Liver (tissue), 9 donors: ENCODE data around the gene S1PR1. TPM values are rescaled to one million over a fixed set of nuclear protein-coding genes. Genes with fewer than 3 reads are reported as not detected.
A peak's percentile ranks its signal among the peaks of the same experiment; 100 is the strongest.

Experiments
- DNase-seq: peaks from one replicate; pipeline ENCODE4 v3.0.0-alpha.2; 2017; ENCODE audit warnings: low spot score
- H3K27ac ChIP-seq, 2 donors: one replicate each; pipeline ENCODE4 v1.7.0; 2013; ENCODE audit warnings: inconsistent platforms in 2 of 2, low read length in 2 of 2, control low read depth in 1 of 2, low read depth in 1 of 2, mild to moderate bottlenecking in 1 of 2
- H3K27me3 ChIP-seq, 4 donors: one replicate each; pipeline versions ENCODE4 v1.6.1 to v1.7.0; 2013; ENCODE audit warnings: low read length in 3 of 4, inconsistent platforms in 1 of 4, mild to moderate bottlenecking in 1 of 4, moderate library complexity in 1 of 4; ENCODE audit not compliant: control insufficient read depth in 4 of 4, insufficient read depth in 4 of 4
- H3K36me3 ChIP-seq, 4 donors: one replicate each; pipeline versions ENCODE4 v1.6.1 to v1.7.0; 2013; ENCODE audit warnings: low read length in 3 of 4, mild to moderate bottlenecking in 3 of 4, low read depth in 1 of 4, moderate library complexity in 1 of 4; ENCODE audit not compliant: control insufficient read depth in 4 of 4, insufficient read depth in 3 of 4
- H3K4me1 ChIP-seq, 4 donors: one replicate each; pipeline versions ENCODE4 v1.6.1 to v1.7.0; 2013; ENCODE audit warnings: low read length in 3 of 4, mild to moderate bottlenecking in 3 of 4, moderate library complexity in 1 of 4; ENCODE audit not compliant: control insufficient read depth in 4 of 4, insufficient read depth in 4 of 4
- H3K4me3 ChIP-seq, 3 donors: one replicate each; pipeline versions ENCODE4 v1.6.1 to v1.7.0; 2013; ENCODE audit warnings: low read length in 3 of 3, control low read depth in 1 of 3, low read depth in 1 of 3, mild to moderate bottlenecking in 1 of 3
- H3K9ac ChIP-seq, 2 donors: one replicate each; pipeline ENCODE4 v1.7.0; 2013; ENCODE audit warnings: low read length in 2 of 2, mild to moderate bottlenecking in 2 of 2, moderate library complexity in 2 of 2, control low read depth in 1 of 2, low read depth in 1 of 2
- H3K9me3 ChIP-seq, 4 donors: one replicate each; pipeline versions ENCODE4 v1.6.1 to v1.7.0; 2013; ENCODE audit warnings: low read length in 3 of 4; ENCODE audit not compliant: control insufficient read depth in 4 of 4
- EGR1 ChIP-seq, 2 donors: IDR thresholded peaks; 2 replicates each; pipeline ENCODE4 v1.6.1; 2016 to 2018; ENCODE audit warnings: antibody characterized with exemption in 2 of 2, low read depth in 2 of 2
- FOXA1 ChIP-seq: IDR thresholded peaks from 2 replicates; pipeline ENCODE4 v1.6.1; 2016; ENCODE audit warnings: antibody characterized with exemption
- FOXA2 ChIP-seq: IDR thresholded peaks from 2 replicates; pipeline ENCODE4 v1.6.1; 2016; ENCODE audit warnings: antibody characterized with exemption
- GABPA ChIP-seq, 2 donors: IDR thresholded peaks in 1 of 2; conservative IDR thresholded peaks in 1 of 2; 2 replicates each; pipeline ENCODE4 v1.6.1; 2016; ENCODE audit warnings: antibody characterized with exemption in 2 of 2, mild to moderate bottlenecking in 1 of 2, moderate library complexity in 1 of 2
- HNF4A ChIP-seq, 2 donors: conservative IDR thresholded peaks; 2 replicates each; pipeline ENCODE4 v1.6.1; 2016; ENCODE audit warnings: antibody characterized with exemption in 2 of 2, mild to moderate bottlenecking in 2 of 2
- HNF4G ChIP-seq: IDR thresholded peaks from 2 replicates; pipeline ENCODE4 v1.6.1; 2016; ENCODE audit warnings: antibody characterized with exemption
- JUND ChIP-seq, 2 donors: IDR thresholded peaks; 2 replicates each; pipeline ENCODE4 v1.6.1; 2016; ENCODE audit warnings: antibody characterized with exemption in 2 of 2
- NR2F2 ChIP-seq: IDR thresholded peaks from 2 replicates; pipeline ENCODE4 v1.6.1; 2016; ENCODE audit warnings: antibody characterized with exemption
- RAD21 ChIP-seq, 2 donors: IDR thresholded peaks; 2 replicates each; pipeline ENCODE4 v1.6.1; 2016; ENCODE audit warnings: antibody characterized with exemption in 2 of 2, mild to moderate bottlenecking in 2 of 2
- RXRA ChIP-seq, 2 donors: IDR thresholded peaks; 2 replicates each; pipeline ENCODE4 v1.6.1; 2017 to 2018; ENCODE audit warnings: antibody characterized with exemption in 2 of 2, mild to moderate bottlenecking in 1 of 2
- SP1 ChIP-seq: IDR thresholded peaks from 2 replicates; pipeline ENCODE4 v1.6.1; 2018; ENCODE audit warnings: antibody characterized with exemption, mild to moderate bottlenecking
- TAF1 ChIP-seq: conservative IDR thresholded peaks from 2 replicates; pipeline ENCODE4 v1.6.1; 2016; ENCODE audit warnings: antibody characterized with exemption, mild to moderate bottlenecking
- YY1 ChIP-seq: IDR thresholded peaks from 2 replicates; pipeline ENCODE4 v1.6.1; 2016; ENCODE audit warnings: antibody characterized with exemption, mild to moderate bottlenecking
- WGBS: extraction: QIAGEN DNeasy Blood & Tissue Kit; methylation state at CpG from one replicate; pipeline ENCODE4 v1.1.7; 2013; 5-methylcytosine and 5-hydroxymethylcytosine counted together
- polyA plus RNA-seq, 2 donors: library from polyadenylated mRNA; stranded (reverse) in 1 of 2; unstranded in 1 of 2; fragments of 200-250 nt in 1 of 2; fragments of >200 nt in 1 of 2; fragmentation: Nextera tagmentation in 1 of 2; extraction: Ambion mirVana in 1 of 2; gene quantifications; one replicate each; pipeline versions ENCODE4 v1.2.1 to v1.2.3, GENCODE V29; 2013 to 2015
- total RNA-seq, 2 donors: library from RNA; depleted of rRNA; stranded (reverse); fragments of >200 nt; gene quantifications; one replicate each; pipeline ENCODE4 v1.2.3, GENCODE V29; 2014
- TF ChIP-seq, protein P1 (sequence below): IDR thresholded peaks from 2 replicates; pipeline ENCODE4 v1.6.1; 2016; ENCODE audit warnings: antibody characterized with exemption
- TF ChIP-seq, protein P2 (sequence below): IDR thresholded peaks from 2 replicates; pipeline ENCODE4 v1.6.1; 2016; ENCODE audit warnings: antibody characterized with exemption
- TF ChIP-seq, protein P3 (sequence below): IDR thresholded peaks from 2 replicates; pipeline ENCODE4 v1.6.1; 2016; ENCODE audit warnings: antibody characterized with exemption
- TF ChIP-seq, protein P4 (sequence below): IDR thresholded peaks from 2 replicates; pipeline ENCODE4 v1.6.1; 2016; ENCODE audit warnings: antibody characterized with exemption, mild to moderate bottlenecking
- TF ChIP-seq, protein P5 (sequence below): fragments of 150-350 bp; IDR thresholded peaks from 2 replicates; pipeline ENCODE4 v1.5.1; 2017; ENCODE audit warnings: improper control_type of control experiment, low read depth, low read length; ENCODE audit not compliant: missing input control
- donor health status: healthy.
- donor health status: healthy.
- donor health status: healthy.
- donor health status: healthy.
- donor health status: healthy.

The S1PR1 gene
- total and polyA plus RNA-seq, 4 donors: 7.8 to 13.9 (median 11.1) TPM

DNA sequence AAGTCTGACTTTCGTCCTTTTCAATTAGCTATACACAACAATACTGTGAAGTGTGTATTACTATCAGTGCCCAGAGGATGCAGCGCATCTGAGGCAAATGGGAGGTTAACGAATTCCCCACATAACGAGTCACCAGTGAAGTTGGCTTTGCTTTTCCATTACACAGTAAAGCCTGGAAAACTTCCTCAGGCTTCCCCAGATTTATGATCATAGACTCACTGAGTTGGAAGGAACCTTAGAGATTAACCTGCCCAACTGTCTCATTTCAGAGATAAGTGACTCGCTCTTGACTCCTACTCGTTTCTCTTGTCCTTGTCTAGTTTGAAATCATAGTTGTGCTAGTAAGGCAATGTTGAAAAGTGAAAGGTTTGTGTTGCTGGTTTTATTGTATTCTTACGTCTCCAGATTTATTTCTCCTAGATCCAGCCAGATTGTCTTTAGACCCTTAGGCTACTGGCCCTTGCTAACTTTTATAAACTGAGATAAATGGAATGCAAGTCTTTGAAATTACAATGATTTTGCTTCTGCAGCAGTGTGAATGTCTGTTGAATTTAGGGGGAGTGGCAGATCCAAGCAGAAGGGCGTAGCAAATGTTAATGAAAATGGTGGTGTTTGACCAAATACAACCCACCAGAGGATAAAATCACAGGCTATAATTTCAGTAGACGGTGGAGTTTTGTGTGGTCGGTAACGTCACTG lies 17.3 kb downstream of the S1PR1 start:
- Histone ChIP-seq H3K9me3 (no peaks in the 10 kb centered on the region), H3K9ac (no peak overlapping the region), H3K4me3 (no peak overlapping the region), H3K36me3 (no peaks in the 10 kb centered on the region), H3K4me1 (peaks cover 0 to 20% (median 16%) of the 10 kb centered on the region in 4 donors), H3K27ac (no peak overlapping the region), H3K27me3 (no peaks in the 10 kb centered on the region)
- no peak for TF ChIP-seq NR2F2
- no peak for TF ChIP-seq SP1
- TF ChIP-seq FOXA1: no peak
- TF ChIP-seq YY1: no peak
- TF ChIP-seq, protein P1, sequence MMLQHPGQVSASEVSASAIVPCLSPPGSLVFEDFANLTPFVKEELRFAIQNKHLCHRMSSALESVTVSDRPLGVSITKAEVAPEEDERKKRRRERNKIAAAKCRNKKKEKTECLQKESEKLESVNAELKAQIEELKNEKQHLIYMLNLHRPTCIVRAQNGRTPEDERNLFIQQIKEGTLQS: no peak
- TF ChIP-seq EGR1 (IDR thresholded peaks at IDR 0.05; ENCODE audit: low read depth in 2 of 2): no peak
- TF ChIP-seq RAD21 (IDR thresholded peaks at IDR 0.05): no peak
- TF ChIP-seq TAF1: no peak
- TF ChIP-seq GABPA (IDR thresholded peaks at IDR 0.05 in 1 of 2, conservative IDR thresholded peaks at IDR 0.05 in 1 of 2): no peak
- WGBS: 92% methylated on average over 11 of the region's 11 CpGs
- no peak for DNase-seq

DNA sequence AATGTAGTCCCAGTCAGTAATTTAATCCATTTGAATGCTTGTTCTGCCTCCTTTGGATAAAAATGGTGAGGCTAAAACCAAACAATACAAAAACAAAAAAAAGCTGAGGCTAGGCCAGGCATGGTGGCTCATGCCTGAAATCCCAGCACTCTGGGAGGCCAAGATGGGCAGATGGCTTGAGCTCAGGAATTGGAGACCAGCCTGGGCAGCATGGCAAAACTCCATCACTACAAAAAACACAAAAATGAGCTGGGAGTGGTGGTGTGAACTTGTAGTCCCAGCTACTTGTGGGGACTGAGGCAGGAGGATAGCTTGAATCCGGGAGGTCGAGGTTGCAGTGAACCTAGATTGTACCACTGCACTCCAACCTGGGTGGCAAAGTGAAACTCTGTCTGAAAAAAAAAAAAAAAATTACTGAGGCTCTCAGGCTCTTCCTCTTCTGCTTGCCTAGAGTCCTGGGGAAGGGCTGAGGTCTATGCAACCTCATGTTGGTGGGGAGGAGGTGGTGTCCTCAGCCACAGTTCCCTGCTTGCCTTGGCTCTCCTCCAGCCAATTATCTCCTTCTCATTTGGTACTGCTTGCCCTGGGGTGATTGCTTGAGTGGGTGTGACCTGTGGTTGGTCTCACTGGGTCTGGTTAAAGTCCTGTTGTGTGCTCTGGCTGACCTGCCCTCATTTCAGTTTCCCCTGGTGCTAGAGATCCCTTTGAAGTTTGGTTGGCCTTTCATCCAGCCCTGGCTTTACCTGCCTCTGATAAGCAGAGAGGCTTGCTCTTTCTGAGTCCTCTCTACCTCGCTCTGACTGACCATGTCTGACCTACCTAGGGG lies 20.9 kb downstream of the S1PR1 start:
- DNase-seq: peak; percentile 69
- Histone ChIP-seq H3K9ac (no peak overlapping the region), H3K4me1 (peaks cover 0 to 23% (median 17%) of the 10 kb centered on the region in 4 donors), H3K27me3 (no peaks in the 10 kb centered on the region), H3K9me3 (no peaks in the 10 kb centered on the region), H3K36me3 (no peaks in the 10 kb centered on the region), H3K27ac (peak overlapping the region; percentile 27 to 51), H3K4me3 (no peak overlapping the region)
- TF ChIP-seq JUND (IDR thresholded peaks at IDR 0.05) (peak; percentile 89 to 90), NR2F2 (peak; percentile 85), RXRA (IDR thresholded peaks at IDR 0.05) (peak; percentile 99 to 100), HNF4A (conservative IDR thresholded peaks at IDR 0.05) (peak; percentile 99), GABPA (IDR thresholded peaks at IDR 0.05 in 1 of 2, conservative IDR thresholded peaks at IDR 0.05 in 1 of 2) (peak in 1 of 2 donors; percentile 46), SP1 (peak; percentile 99), RAD21 (IDR thresholded peaks at IDR 0.05) (peak; percentile 42 to 45), FOXA1 (peak; percentile 51), YY1 (peak; percentile 74), HNF4G (peak; percentile 95), FOXA2 (peak; percentile 83), TAF1 (no peak), EGR1 (IDR thresholded peaks at IDR 0.05; ENCODE audit: low read depth in 2 of 2) (peak; percentile 49 to 81)
- TF ChIP-seq, protein P2, sequence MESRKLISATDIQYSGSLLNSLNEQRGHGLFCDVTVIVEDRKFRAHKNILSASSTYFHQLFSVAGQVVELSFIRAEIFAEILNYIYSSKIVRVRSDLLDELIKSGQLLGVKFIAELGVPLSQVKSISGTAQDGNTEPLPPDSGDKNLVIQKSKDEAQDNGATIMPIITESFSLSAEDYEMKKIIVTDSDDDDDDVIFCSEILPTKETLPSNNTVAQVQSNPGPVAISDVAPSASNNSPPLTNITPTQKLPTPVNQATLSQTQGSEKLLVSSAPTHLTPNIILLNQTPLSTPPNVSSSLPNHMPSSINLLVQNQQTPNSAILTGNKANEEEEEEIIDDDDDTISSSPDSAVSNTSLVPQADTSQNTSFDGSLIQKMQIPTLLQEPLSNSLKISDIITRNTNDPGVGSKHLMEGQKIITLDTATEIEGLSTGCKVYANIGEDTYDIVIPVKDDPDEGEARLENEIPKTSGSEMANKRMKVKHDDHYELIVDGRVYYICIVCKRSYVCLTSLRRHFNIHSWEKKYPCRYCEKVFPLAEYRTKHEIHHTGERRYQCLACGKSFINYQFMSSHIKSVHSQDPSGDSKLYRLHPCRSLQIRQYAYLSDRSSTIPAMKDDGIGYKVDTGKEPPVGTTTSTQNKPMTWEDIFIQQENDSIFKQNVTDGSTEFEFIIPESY: peak; percentile 54
- TF ChIP-seq, protein P1: no peak
- TF ChIP-seq, protein P3, sequence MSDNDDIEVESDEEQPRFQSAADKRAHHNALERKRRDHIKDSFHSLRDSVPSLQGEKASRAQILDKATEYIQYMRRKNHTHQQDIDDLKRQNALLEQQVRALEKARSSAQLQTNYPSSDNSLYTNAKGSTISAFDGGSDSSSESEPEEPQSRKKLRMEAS: peak; percentile 91
- TF ChIP-seq, protein P4, sequence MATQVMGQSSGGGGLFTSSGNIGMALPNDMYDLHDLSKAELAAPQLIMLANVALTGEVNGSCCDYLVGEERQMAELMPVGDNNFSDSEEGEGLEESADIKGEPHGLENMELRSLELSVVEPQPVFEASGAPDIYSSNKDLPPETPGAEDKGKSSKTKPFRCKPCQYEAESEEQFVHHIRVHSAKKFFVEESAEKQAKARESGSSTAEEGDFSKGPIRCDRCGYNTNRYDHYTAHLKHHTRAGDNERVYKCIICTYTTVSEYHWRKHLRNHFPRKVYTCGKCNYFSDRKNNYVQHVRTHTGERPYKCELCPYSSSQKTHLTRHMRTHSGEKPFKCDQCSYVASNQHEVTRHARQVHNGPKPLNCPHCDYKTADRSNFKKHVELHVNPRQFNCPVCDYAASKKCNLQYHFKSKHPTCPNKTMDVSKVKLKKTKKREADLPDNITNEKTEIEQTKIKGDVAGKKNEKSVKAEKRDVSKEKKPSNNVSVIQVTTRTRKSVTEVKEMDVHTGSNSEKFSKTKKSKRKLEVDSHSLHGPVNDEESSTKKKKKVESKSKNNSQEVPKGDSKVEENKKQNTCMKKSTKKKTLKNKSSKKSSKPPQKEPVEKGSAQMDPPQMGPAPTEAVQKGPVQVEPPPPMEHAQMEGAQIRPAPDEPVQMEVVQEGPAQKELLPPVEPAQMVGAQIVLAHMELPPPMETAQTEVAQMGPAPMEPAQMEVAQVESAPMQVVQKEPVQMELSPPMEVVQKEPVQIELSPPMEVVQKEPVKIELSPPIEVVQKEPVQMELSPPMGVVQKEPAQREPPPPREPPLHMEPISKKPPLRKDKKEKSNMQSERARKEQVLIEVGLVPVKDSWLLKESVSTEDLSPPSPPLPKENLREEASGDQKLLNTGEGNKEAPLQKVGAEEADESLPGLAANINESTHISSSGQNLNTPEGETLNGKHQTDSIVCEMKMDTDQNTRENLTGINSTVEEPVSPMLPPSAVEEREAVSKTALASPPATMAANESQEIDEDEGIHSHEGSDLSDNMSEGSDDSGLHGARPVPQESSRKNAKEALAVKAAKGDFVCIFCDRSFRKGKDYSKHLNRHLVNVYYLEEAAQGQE: peak; percentile 85
- TF ChIP-seq, protein P5, sequence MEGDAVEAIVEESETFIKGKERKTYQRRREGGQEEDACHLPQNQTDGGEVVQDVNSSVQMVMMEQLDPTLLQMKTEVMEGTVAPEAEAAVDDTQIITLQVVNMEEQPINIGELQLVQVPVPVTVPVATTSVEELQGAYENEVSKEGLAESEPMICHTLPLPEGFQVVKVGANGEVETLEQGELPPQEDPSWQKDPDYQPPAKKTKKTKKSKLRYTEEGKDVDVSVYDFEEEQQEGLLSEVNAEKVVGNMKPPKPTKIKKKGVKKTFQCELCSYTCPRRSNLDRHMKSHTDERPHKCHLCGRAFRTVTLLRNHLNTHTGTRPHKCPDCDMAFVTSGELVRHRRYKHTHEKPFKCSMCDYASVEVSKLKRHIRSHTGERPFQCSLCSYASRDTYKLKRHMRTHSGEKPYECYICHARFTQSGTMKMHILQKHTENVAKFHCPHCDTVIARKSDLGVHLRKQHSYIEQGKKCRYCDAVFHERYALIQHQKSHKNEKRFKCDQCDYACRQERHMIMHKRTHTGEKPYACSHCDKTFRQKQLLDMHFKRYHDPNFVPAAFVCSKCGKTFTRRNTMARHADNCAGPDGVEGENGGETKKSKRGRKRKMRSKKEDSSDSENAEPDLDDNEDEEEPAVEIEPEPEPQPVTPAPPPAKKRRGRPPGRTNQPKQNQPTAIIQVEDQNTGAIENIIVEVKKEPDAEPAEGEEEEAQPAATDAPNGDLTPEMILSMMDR: no peak
- 30% methylated on average over 3 of the region's 3 CpGs for WGBS
